Hepatocyte (in vitro differentiated cells): ENCODE results near the gene SLC22A23. TPM values are rescaled to one million over a fixed set of nuclear protein-coding genes. Genes with fewer than 3 reads are reported as not detected.
"Not testable (repeated sequence)": the region's sequence is repeated elsewhere in the genome, so short reads cannot be mapped to it uniquely, and the experiment has no call there.

ENCODE experiments used
- DNase-seq: peaks from one replicate; pipeline ENCODE4 v3.0.0-alpha.2; 2016; ENCODE audit warnings: low spot score
- H2AFZ ChIP-seq: fragments of 200-600 bp; sonication (generic); 2 replicates; pipeline ENCODE4 v1.6.0; 2016; ENCODE audit warnings: antibody characterized with exemption, mild to moderate bottlenecking
- H3K27ac ChIP-seq: fragments of 200-600 bp; sonication (generic); 2 replicates; pipeline ENCODE4 v1.5.1; 2016; ENCODE audit warnings: mild to moderate bottlenecking
- H3K27me3 ChIP-seq: fragments of 200-600 bp; sonication (generic); 2 replicates; pipeline ENCODE4 v1.6.1; 2016
- H3K36me3 ChIP-seq: fragments of 200-600 bp; sonication (generic); replicated peaks from 2 replicates; pipeline ENCODE4 v1.5.1; 2016; ENCODE audit warnings: low read depth; ENCODE audit not compliant: insufficient read depth
- H3K4me1 ChIP-seq: fragments of 200-600 bp; sonication (generic); 2 replicates; pipeline ENCODE4 v1.5.1; 2016; ENCODE audit warnings: mild to moderate bottlenecking, moderate library complexity; ENCODE audit not compliant: insufficient read depth
- H3K4me2 ChIP-seq: fragments of 200-600 bp; sonication (generic); 2 replicates; pipeline ENCODE4 v1.6.0; 2016
- H3K4me3 ChIP-seq: fragments of 200-600 bp; sonication (generic); 2 replicates; pipeline ENCODE4 v1.5.1; 2016; ENCODE audit warnings: mild to moderate bottlenecking
- H3K79me2 ChIP-seq: fragments of 200-600 bp; sonication (generic); 2 replicates; pipeline ENCODE4 v1.6.0; 2017; ENCODE audit warnings: mild to moderate bottlenecking
- H3K9me2 ChIP-seq: fragments of 200-600 bp; sonication (generic); replicated peaks from 2 replicates; pipeline ENCODE4 v1.6.0; 2017; ENCODE audit warnings: mild to moderate bottlenecking; ENCODE audit not compliant: insufficient read depth
- H3K9me3 ChIP-seq: fragments of 200-600 bp; sonication (generic); 2 replicates; pipeline ENCODE4 v1.5.1; 2016; ENCODE audit warnings: low read depth, mild to moderate bottlenecking
- H4K20me1 ChIP-seq: fragments of 200-600 bp; sonication (generic); 2 replicates; pipeline ENCODE4 v1.6.0; 2016; ENCODE audit warnings: mild to moderate bottlenecking; ENCODE audit not compliant: insufficient read depth, poor library complexity, severe bottlenecking
- CTCF ChIP-seq: fragments of 200-600 bp; sonication (generic); IDR thresholded peaks from 2 replicates; pipeline ENCODE4 v1.5.1; 2016; ENCODE audit warnings: antibody characterized with exemption, mild to moderate bottlenecking; ENCODE audit not compliant: poor library complexity
- EZH2 ChIP-seq: fragments of 200-600 bp; sonication (generic); IDR thresholded peaks from 2 replicates; pipeline ENCODE4 v1.6.1; 2016; ENCODE audit warnings: antibody characterized with exemption, mild to moderate bottlenecking, borderline replicate concordance
- EZH2phosphoT487 ChIP-seq: fragments of 200-600 bp; sonication (generic); IDR thresholded peaks from one replicate; pipeline ENCODE4 v1.6.1; 2018; ENCODE audit warnings: antibody characterized with exemption, mild to moderate bottlenecking, low read depth, moderate library complexity; ENCODE audit not compliant: unreplicated experiment, severe bottlenecking
- WGBS: methylation state at CpG from one replicate; pipeline ENCODE4 v1.1.6; 2016; ENCODE audit warnings: low lambda C conversion rate; ENCODE audit errors: missing lambda C conversion rate; 5-methylcytosine and 5-hydroxymethylcytosine counted together
- polyA plus RNA-seq: library from polyadenylated mRNA; unstranded; fragments of >200 nt; fragmentation: Nextera tagmentation; extraction: Ambion mirVana; gene quantifications from 2 replicates; pipeline ENCODE4 v1.2.1, GENCODE V29; 2016
- total RNA-seq: library from RNA; depleted of rRNA; stranded (reverse); fragments of >200 nt; gene quantifications from 2 replicates; pipeline ENCODE4 v1.2.3, GENCODE V29; 2014

Gene SLC22A23
- total and polyA plus RNA-seq, 2 experiments from 2014 or later: 14.3 to 14.8 TPM

GRCh38 chr6:3245216-3245615, 211.6 kb downstream of the SLC22A23 start:
- TF ChIP-seq EZH2: no peak
- no peak for TF ChIP-seq CTCF
- no peak for TF ChIP-seq EZH2phosphoT487
- Histone ChIP-seq H3K9me3 (no peaks in the 10 kb centered on the region), H3K27me3 (no peaks in the 10 kb centered on the region), H3K4me1 (peaks cover 9% of the 10 kb centered on the region), H3K4me2 (no peak overlapping the region), H3K4me3 (no peak overlapping the region), H3K9me2 (no peaks in the 10 kb centered on the region), H4K20me1 (no peaks in the 10 kb centered on the region), H3K79me2 (no peaks in the 10 kb centered on the region), H2AFZ (no peak overlapping the region), H3K36me3 (no peaks in the 10 kb centered on the region), H3K27ac (no peak overlapping the region)
- no peak for DNase-seq
- 83% methylated on average over 5 of the region's 5 CpGs for whole genome bisulfite sequencing

GRCh38 chr6:3244832-3245161, 212.1 kb downstream of the SLC22A23 start:
- 98% methylated on average over 7 of the region's 7 CpGs for WGBS

GRCh38 chr6:3244003-3244831, 212.6 kb downstream of the SLC22A23 start:
- H3K36me3 ChIP-seq: no peaks in the 10 kb centered on the region
- no peak overlapping the region for H3K27ac ChIP-seq
- WGBS: 86% methylated on average over 8 of the region's 8 CpGs
- no peaks in the 10 kb centered on the region for H3K9me2 ChIP-seq
- H4K20me1 ChIP-seq: no peaks in the 10 kb centered on the region
- no peaks in the 10 kb centered on the region for H3K27me3 ChIP-seq
- TF ChIP-seq CTCF: no peak
- no peak for TF ChIP-seq EZH2phosphoT487
- no peak for TF ChIP-seq EZH2
- no peak overlapping the region for H3K4me2 ChIP-seq
- peaks cover 9% of the 10 kb centered on the region for H3K4me1 ChIP-seq
- H2AFZ ChIP-seq: no peak overlapping the region
- no peaks in the 10 kb centered on the region for H3K9me3 ChIP-seq
- no peak overlapping the region for H3K4me3 ChIP-seq
- DNase-seq: no peak
- no peaks in the 10 kb centered on the region for H3K79me2 ChIP-seq

More at GRCh38 chr6:3244832-3245161, 212.1 kb downstream of the SLC22A23 start:
- H3K27me3 ChIP-seq, H3K9me2 ChIP-seq, H3K4me2 ChIP-seq, H4K20me1 ChIP-seq, H3K27ac ChIP-seq, DNase-seq, H2AFZ ChIP-seq, H3K79me2 ChIP-seq, H3K9me3 ChIP-seq, H3K4me1 ChIP-seq, H3K36me3 ChIP-seq, H3K4me3 ChIP-seq: not testable (repeated sequence)

- Histone ChIP-seq H2AFZ (no peak overlapping the region), H3K36me3 (no peaks in the 10 kb centered on the region), H3K27ac (no peak overlapping the region), H3K4me2 (no peak overlapping the region), H3K9me3 (no peaks in the 10 kb centered on the region), H3K4me1 (no peaks in the 10 kb centered on the region), H3K27me3 (no peaks in the 10 kb centered on the region), H4K20me1 (no peaks in the 10 kb centered on the region), H3K9me2 (no peaks in the 10 kb centered on the region), H3K4me3 (no peak overlapping the region), H3K79me2 (no peaks in the 10 kb centered on the region)
- no peak for TF ChIP-seq CTCF
- TF ChIP-seq EZH2: no peak
- TF ChIP-seq EZH2phosphoT487: no peak
- no peak for DNase-seq
- WGBS: 84% methylated on average over 4 of the region's 4 CpGs
These were observed 214.1 kb downstream of the SLC22A23 start for GRCh38 chr6:3242768-3243167.

- WGBS: 100% methylated on average over 4 of the region's 4 CpGs
- H3K4me2 ChIP-seq, H3K79me2 ChIP-seq, H3K27me3 ChIP-seq, DNase-seq, H3K27ac ChIP-seq, H3K36me3 ChIP-seq, H3K9me2 ChIP-seq, H3K4me3 ChIP-seq, H4K20me1 ChIP-seq, H3K9me3 ChIP-seq, H2AFZ ChIP-seq, H3K4me1 ChIP-seq: not testable (repeated sequence)
These were observed 215.1 kb downstream of the SLC22A23 start for GRCh38 chr6:3241745-3242144.
